ENCODE results near the gene INTS7.
"Not testable (repeated sequence)": the region's sequence is repeated elsewhere in the genome, so short reads cannot be mapped to it uniquely, and the experiment has no call there.

Gene INTS7

GRCh38 chr1:212037900-212038299 is 2.5 kb upstream of the INTS7 start:
- no peak for DNase-seq (ENCODE audit: low read depth in 2 of 2)

- no peak for DNase-seq (ENCODE audit: low read depth in 2 of 2)
These were observed 663 bp upstream of the INTS7 start for GRCh38 chr1:212035835-212036605.

GRCh38 chr1:212034516-212035122 is 738 bp downstream of the INTS7 start:
- DNase-seq (ENCODE audit: low read depth in 2 of 2), result no peak

- no peak for DNase-seq (ENCODE audit: low read depth in 2 of 2)
These were observed 4.3 kb downstream of the INTS7 start for GRCh38 chr1:212030936-212031528.

GRCh38 chr1:212027727-212028126 is 7.6 kb downstream of the INTS7 start:
- DNase-seq (ENCODE audit: low read depth in 2 of 2), result not testable (repeated sequence)

- DNase-seq (ENCODE audit: low read depth in 2 of 2), result no peak
These were observed 10.7 kb downstream of the INTS7 start for GRCh38 chr1:212024469-212025149.

GRCh38 chr1:212022908-212023307 is 12.4 kb downstream of the INTS7 start:
- not testable (repeated sequence) for DNase-seq (ENCODE audit: low read depth in 2 of 2)

GRCh38 chr1:212021563-212021962 is 13.8 kb downstream of the INTS7 start:
- DNase-seq (ENCODE audit: low read depth in 2 of 2), result no peak

- DNase-seq (ENCODE audit: low read depth in 2 of 2), result no peak
These were observed 14.4 kb downstream of the INTS7 start for GRCh38 chr1:212020975-212021374.

- DNase-seq (ENCODE audit: low read depth in 2 of 2), result no peak
These were observed 21.7 kb downstream of the INTS7 start for GRCh38 chr1:212013672-212014071.

GRCh38 chr1:212012034-212012740 is 23.2 kb downstream of the INTS7 start:
- peak; percentile 46 to 56 for DNase-seq (ENCODE audit: low read depth in 2 of 2)

GRCh38 chr1:212010004-212010403 is 25.4 kb downstream of the INTS7 start:
- no peak for DNase-seq (ENCODE audit: low read depth in 2 of 2)

- no peak for DNase-seq (ENCODE audit: low read depth in 2 of 2)
These were observed 25.8 kb downstream of the INTS7 start for GRCh38 chr1:212009561-212009960.

- DNase-seq (ENCODE audit: low read depth in 2 of 2), result no peak
These were observed 27.5 kb downstream of the INTS7 start for GRCh38 chr1:212007886-212008285.

GRCh38 chr1:212007178-212007577 is 28.2 kb downstream of the INTS7 start:
- no peak for DNase-seq (ENCODE audit: low read depth in 2 of 2)

- no peak for DNase-seq (ENCODE audit: low read depth in 2 of 2)
These were observed 30.3 kb downstream of the INTS7 start for GRCh38 chr1:212004895-212005608.

- DNase-seq (ENCODE audit: low read depth in 2 of 2), result no peak
These were observed 32.8 kb downstream of the INTS7 start for GRCh38 chr1:212002536-212002935.

- DNase-seq (ENCODE audit: low read depth in 2 of 2), result not testable (repeated sequence)
These were observed 37.9 kb downstream of the INTS7 start for GRCh38 chr1:211997426-211997825.

- DNase-seq (ENCODE audit: low read depth in 2 of 2), result no peak
These were observed 43.7 kb downstream of the INTS7 start for GRCh38 chr1:211991695-211992094.

- no peak for DNase-seq (ENCODE audit: low read depth in 2 of 2)
These were observed 48.6 kb downstream of the INTS7 start for GRCh38 chr1:211986628-211987254.

All from stimulated activated CD4-positive, alpha-beta T cell treated with anti-CD3 and anti-CD28 coated beads, Interleukin-4, amount 100 ng/mL, for 48 hours (primary cell).